Forelimb muscle (tissue), 1 donor: ENCODE measurements around the gene OR5AN1. TPM values are rescaled to one million over a fixed set of nuclear protein-coding genes. Genes with fewer than 3 reads are reported as not detected.

ENCODE experiments used
- polyA plus RNA-seq: library from polyadenylated mRNA; unstranded; fragments of 120-200 nt; gene quantifications from one replicate; pipeline ENCODE4 v1.2.1, GENCODE V29; 2013; ENCODE audit not compliant: insufficient read length

OR5AN1 gene
- polyA plus RNA-seq, 1 donor, result not detected

Other genes starting within 250 kb of the OR5AN1 start
- gene FAM111A, start 216.0 kb upstream of the OR5AN1 start, polyA plus RNA-seq, result 23.5 TPM
- gene DTX4, start 186.8 kb upstream of the OR5AN1 start, polyA plus RNA-seq, result 18.2 TPM
- gene MPEG1, start 146.0 kb upstream of the OR5AN1 start, polyA plus RNA-seq, result 9.1 TPM
- gene OR5A2, start 67.5 kb downstream of the OR5AN1 start, polyA plus RNA-seq, result 0.03 TPM
- not detected for gene OR5A1, start 77.6 kb downstream of the OR5AN1 start, polyA plus RNA-seq
- gene OR4D6, start 98.1 kb downstream of the OR5AN1 start, polyA plus RNA-seq, result not detected
- gene OR4D10, start 114.4 kb downstream of the OR5AN1 start, polyA plus RNA-seq, result not detected
- not detected for gene OR4D11, start 144.7 kb downstream of the OR5AN1 start, polyA plus RNA-seq
- 0.08 TPM for gene OR4D9, start 152.6 kb downstream of the OR5AN1 start, polyA plus RNA-seq